Kidney (tissue), 14 donors: ENCODE measurements around the gene DNAJC21. TPM values are rescaled to one million over a fixed set of nuclear protein-coding genes. Genes with fewer than 3 reads are reported as not detected.
"Not testable (repeated sequence)": the region's sequence is repeated elsewhere in the genome, so short reads cannot be mapped to it uniquely, and the experiment has no call there.

ENCODE experiments used
- DNase-seq, 5 donors: peaks; one replicate each; pipeline ENCODE4 v3.0.0-alpha.2; 2013 to 2020
- FAIRE-seq: peaks from 2 replicates; lab custom pipeline; 2012; peaks lifted over from hg19 to GRCh38; lab: Jason Lieb, UNC
- H3K27ac ChIP-seq, 2 donors: one replicate each; pipeline ENCODE4 v1.7.0; 2013; ENCODE audit warnings: low read depth in 2 of 2, low read length in 2 of 2, inconsistent platforms in 1 of 2
- H3K27me3 ChIP-seq: one replicate; pipeline ENCODE4 v1.7.1; 2013; ENCODE audit warnings: low read length, inconsistent platforms; ENCODE audit not compliant: control insufficient read depth, insufficient read depth
- H3K36me3 ChIP-seq, 3 donors: one replicate each; pipeline versions ENCODE4 v1.7.0 to v1.7.1; 2013; ENCODE audit warnings: low read length in 3 of 3, control low read depth in 1 of 3, inconsistent platforms in 1 of 3; ENCODE audit not compliant: insufficient read depth in 3 of 3, control insufficient read depth in 2 of 3
- H3K4me1 ChIP-seq, 3 donors: one replicate each; pipeline versions ENCODE4 v1.7.0 to v1.7.1; 2013; ENCODE audit warnings: low read length in 3 of 3, inconsistent platforms in 1 of 3, low read depth in 1 of 3; ENCODE audit not compliant: control insufficient read depth in 2 of 3, insufficient read depth in 2 of 3
- H3K4me3 ChIP-seq, 3 donors: one replicate each; pipeline versions ENCODE4 v1.7.0 to v1.8.1; 2013; ENCODE audit warnings: low read length in 3 of 3, control low read depth in 1 of 3, inconsistent platforms in 1 of 3
- H3K9ac ChIP-seq, 3 donors: one replicate each; pipeline versions ENCODE4 v1.7.0 to v1.7.1; 2013; ENCODE audit warnings: low read length in 3 of 3, control low read depth in 1 of 3, inconsistent platforms in 1 of 3
- H3K9me3 ChIP-seq, 3 donors: one replicate each; pipeline versions ENCODE4 v1.7.0 to v1.7.1; 2013; ENCODE audit warnings: low read length in 3 of 3, control low read depth in 1 of 3, inconsistent platforms in 1 of 3; ENCODE audit not compliant: control insufficient read depth in 2 of 3, insufficient read depth in 1 of 3
- CTCF ChIP-seq: IDR thresholded peaks from 3 replicates; pipeline ENCODE4 v1.5.1; 2012; ENCODE audit warnings: mild to moderate bottlenecking, moderate library complexity, borderline replicate concordance; ENCODE audit not compliant: insufficient read depth; ENCODE audit errors: extremely low read depth
- intact Hi-C: fragments of 100-400 bp; cut with DNase I; formaldehyde crosslinking; loops from one replicate; pipeline ENCODE4 v1.11.1; 2022
- polyA plus RNA-seq: library from polyadenylated mRNA; stranded (reverse); fragments of 350-450 nt; fragmentation: Illumina TruSeq; extraction: RNeasy Lipid Tissue Mini Kit (QIAGEN cat#74804); gene quantifications from one replicate; pipeline ENCODE4 v1.2.3, GENCODE V29; 2014; ENCODE audit warnings: low read depth, low replicate concordance; ENCODE audit not compliant: insufficient read depth
- total RNA-seq: library from RNA; stranded (reverse); fragmentation: NEBNext Ultra II Directional; extraction: Animal tissue kit (Norgen Biotek cat#: 25700); gene quantifications from one replicate; pipeline ENCODE4 v1.2.1, GENCODE V29; 2021
- donor health status: control.
- donor health status: control.
- donor health status: control.
- donor health status: control.
- donor health status: control.
- donor health status: DM: yes; HTN: yes; CAD: no.
- donor health status: Normal renal cell carcinoma (clear cell type).

The DNAJC21 gene
- total and polyA plus RNA-seq, 2 donors from 2014 or later: 24.5 to 45.0 TPM

DNA sequence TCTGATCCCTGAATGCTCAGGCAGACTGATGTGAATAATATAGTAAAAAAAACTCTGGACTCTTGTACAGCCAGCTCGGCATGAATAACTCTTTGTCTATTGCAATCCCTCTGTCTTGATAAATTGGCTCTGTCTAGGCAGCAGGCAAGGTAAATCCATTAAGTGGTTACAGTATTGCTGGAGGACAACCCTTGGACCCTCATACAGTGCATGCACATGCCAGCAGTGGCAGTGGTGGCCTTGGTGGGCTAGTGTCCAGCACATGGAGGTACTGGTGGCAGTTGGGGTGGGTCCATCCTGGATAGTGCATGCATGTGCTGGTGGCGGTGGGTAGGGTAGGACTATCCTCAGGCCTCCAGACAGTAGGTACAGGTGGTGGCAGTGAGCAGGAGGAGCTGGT, 38.9 kb downstream of the DNAJC21 start:
- Histone ChIP-seq H3K9me3 (peaks cover 0 to 4% (median 2%) of the 10 kb centered on the region in 3 donors), H3K4me1 (no peaks in the 10 kb centered on the region), H3K36me3 (no peaks in the 10 kb centered on the region), H3K9ac (no peak overlapping the region), H3K27me3 (no peaks in the 10 kb centered on the region), H3K4me3 (no peak overlapping the region), H3K27ac (no peak overlapping the region)
- FAIRE-seq (no peak), DNase-seq (no peak)
- TF ChIP-seq CTCF: no peak
- intact Hi-C loops: no loop called here

- Histone ChIP-seq H3K27me3 (no peaks in the 10 kb centered on the region), H3K4me3 (no peak overlapping the region), H3K9ac (no peak overlapping the region), H3K9me3 (peaks cover 0 to 4% (median 2%) of the 10 kb centered on the region in 3 donors), H3K36me3 (no peaks in the 10 kb centered on the region), H3K27ac (no peak overlapping the region), H3K4me1 (no peaks in the 10 kb centered on the region)
- DNase-seq (no peak), FAIRE-seq (no peak)
- intact Hi-C loops: no loop called here
- no peak for TF ChIP-seq CTCF
Measured at GRCh38 chr5:34970552-34970951, 41.2 kb downstream of the DNAJC21 start.

DNA sequence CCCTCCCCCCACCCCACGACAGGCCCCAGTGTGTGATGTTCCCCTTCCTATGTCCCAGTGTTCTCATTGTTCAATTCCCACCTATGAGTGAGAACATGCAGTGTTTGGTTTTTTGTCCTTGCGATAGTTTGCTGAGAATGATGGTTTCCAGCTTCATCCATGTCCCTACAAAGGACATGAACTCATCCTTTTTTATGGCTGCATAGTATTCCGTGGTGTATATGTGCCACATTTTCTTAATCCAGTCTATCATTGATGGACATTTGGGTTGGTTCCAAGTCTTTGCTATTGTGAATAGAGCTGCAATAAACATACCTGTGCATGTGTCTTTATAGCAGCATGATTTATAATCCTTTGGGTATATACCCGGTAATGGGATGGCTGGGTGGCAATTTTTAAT, 42.3 kb downstream of the DNAJC21 start:
- H3K27me3 ChIP-seq, H3K4me3 ChIP-seq, H3K4me1 ChIP-seq, H3K9ac ChIP-seq, intact Hi-C loops, H3K27ac ChIP-seq, FAIRE-seq, H3K36me3 ChIP-seq, H3K9me3 ChIP-seq, DNase-seq: not testable (repeated sequence)

GRCh38 chr5:34976347-34976746, 47.0 kb downstream of the DNAJC21 start:
- Histone ChIP-seq H3K27me3 (no peaks in the 10 kb centered on the region), H3K9ac (no peak overlapping the region), H3K27ac (no peak overlapping the region), H3K9me3 (no peaks in the 10 kb centered on the region), H3K4me3 (no peak overlapping the region), H3K4me1 (peaks cover 0 to 8% (median 0%) of the 10 kb centered on the region in 3 donors), H3K36me3 (no peaks in the 10 kb centered on the region)
- FAIRE-seq (no peak), DNase-seq (peak in 2 of 5 donors; percentile 24 to 34)
- TF ChIP-seq CTCF: no peak
- intact Hi-C loops: no loop called here
